ENCODE measurements around the gene TTC28. TPM values are rescaled to one million over a fixed set of nuclear protein-coding genes. Genes with fewer than 3 reads are reported as not detected.
"Not testable (repeated sequence)": the region's sequence is repeated elsewhere in the genome, so short reads cannot be mapped to it uniquely, and the experiment has no call there.

The TTC28 gene
- total RNA-seq, 1 donor from 2014 or later, result 10.4 TPM

DNA sequence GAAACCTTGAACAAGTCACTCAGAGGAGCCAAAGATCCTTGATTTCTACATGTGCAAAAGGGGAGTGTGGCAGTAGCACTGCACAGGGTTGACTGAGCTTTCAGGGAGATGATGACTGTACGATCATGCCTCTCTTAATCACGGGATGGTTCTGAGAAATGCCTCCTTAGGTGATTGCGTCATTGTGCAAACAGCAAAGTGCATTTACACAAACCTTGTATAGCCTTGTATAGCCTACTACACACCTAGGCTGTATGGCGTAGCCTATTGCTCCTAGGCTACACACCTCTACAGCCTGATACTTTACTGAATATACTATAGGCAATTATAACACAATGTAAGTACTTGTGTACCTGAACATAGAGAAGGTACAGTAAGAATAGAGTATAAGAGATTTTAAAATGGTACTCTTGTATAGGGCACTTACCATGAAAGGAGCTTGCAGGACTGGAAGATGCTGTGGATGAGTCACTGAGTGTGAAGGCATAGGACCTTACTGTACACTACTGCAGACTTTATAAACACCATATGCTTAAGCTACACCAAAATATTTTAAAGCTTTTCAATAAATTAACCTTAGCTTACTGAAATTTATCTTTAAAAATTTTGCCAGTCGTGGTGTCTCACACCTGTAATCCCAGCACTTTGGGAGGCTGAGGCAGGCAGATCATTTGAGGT, 1.3 kb upstream of the TTC28 start:
- intact Hi-C loops (cut with DNase I), result loop anchor here (2.0 kb wide), 1 partner anchor 62 kb away; the partner anchor contains the start of gene HSCB
- not testable (repeated sequence) for DNase-seq (ENCODE audit: missing footprints); ATAC-seq

DNA sequence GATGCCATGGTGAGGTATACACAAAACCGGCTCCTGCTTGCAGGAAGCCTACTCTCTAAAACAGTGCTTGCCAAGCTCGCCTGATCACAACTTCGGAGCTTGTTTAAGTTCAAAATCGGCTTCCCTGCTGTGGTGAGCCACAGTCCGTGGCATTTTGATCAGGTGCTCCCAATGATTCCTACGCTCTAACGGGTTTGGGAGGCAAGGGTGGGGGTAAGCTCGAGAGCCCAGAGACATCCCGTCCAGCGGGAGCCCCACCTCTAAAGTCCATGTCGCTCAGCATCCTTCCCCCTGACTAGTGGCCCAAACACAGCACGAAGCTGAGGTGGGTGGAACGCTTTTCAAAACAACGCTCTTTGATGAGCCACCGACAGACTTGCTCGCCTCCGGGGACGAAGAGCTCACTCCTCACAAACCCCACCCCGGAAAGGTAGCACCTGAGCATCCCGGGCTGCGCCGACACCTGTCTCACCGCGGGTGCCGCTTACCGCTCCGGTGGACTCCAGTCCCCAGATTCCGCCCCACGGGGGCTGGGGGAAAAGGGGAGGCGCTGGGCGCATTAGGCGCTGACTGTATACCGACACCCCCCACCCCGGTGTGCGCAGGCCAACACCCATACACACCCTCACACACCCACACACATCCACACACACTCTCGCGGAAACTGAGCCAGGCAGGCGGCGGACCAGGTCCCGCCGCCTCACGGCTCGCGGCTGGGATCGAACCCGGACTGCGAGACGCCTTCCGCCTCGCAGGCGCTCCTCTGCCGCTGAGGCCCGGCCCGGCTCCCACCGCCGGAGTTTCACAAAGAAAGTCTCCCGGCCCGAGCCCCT, 646 bp downstream of the TTC28 start:
- intact Hi-C loops (cut with DNase I); ATAC-seq; DNase-seq (ENCODE audit: missing footprints): not testable (repeated sequence)

DNA sequence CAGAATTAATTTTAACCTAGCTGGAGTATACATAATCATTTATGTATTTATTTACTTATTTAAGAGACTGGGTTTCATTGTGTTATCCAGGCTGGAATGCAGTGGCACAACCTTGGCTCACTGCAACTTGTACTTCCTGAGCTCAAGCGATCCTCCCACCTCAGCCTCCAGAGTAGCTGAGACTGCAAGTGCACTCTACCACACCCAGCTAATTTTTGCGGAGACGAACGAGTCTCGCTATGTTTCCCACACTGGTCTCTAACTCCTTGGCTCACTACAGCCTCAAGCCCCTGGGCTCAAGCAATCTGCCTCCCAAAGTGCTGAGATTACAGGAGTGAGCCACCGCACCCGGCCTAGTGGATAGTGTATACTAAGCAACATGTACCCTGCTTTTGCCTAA, 1.5 kb downstream of the TTC28 start:
- DNase-seq (ENCODE audit: missing footprints); intact Hi-C loops (cut with DNase I): not testable (repeated sequence)

DNA sequence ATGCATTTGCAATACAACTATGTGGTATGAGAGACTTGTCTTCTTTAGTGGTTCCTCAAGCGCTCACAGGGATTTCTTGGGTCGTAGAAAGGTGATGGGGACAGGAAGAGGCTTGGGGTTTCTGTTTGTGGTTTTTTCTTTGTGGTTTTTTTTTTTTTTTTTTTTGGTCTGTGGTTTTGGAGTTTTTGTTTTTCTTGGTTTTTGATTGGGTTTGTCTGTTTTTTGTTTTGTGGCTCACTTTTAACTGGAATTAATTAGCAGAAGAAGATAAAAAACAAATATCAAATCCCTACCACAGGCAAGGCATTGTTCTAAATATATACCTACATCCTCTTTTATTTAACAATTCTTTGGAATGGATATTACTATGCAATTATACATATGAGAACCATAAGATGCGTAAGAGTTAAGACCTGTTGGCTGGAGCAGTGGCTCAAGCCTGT, 5.5 kb downstream of the TTC28 start:
- DNase-seq (ENCODE audit: missing footprints), result no peak
- intact Hi-C loops (cut with DNase I), result no loop called here
- no peak for ATAC-seq

More for the DNA sequence above, 1.5 kb downstream of the TTC28 start:
- not testable (repeated sequence) for ATAC-seq

DNA sequence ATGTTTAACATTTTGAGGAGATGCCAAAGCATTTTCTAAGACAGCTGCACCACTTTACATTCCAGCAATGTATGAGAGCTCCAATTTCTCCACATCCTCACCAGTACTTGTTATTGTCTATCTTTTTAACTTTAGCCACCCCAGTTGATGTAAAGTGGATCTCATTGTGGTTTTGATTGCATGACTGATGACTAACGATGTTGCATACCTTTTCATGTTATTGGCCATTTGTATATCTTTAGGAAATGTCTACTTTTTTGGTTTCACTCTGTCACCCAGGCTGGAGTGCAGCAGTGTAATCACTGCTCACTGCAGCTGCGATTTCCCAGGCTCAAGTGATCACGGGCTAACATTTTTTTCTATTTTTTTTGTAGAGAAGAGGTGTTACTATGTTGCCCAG, 8.9 kb downstream of the TTC28 start:
- intact Hi-C loops (cut with DNase I), result no loop called here
- DNase-seq (ENCODE audit: missing footprints) (no peak), ATAC-seq (no peak)

DNA sequence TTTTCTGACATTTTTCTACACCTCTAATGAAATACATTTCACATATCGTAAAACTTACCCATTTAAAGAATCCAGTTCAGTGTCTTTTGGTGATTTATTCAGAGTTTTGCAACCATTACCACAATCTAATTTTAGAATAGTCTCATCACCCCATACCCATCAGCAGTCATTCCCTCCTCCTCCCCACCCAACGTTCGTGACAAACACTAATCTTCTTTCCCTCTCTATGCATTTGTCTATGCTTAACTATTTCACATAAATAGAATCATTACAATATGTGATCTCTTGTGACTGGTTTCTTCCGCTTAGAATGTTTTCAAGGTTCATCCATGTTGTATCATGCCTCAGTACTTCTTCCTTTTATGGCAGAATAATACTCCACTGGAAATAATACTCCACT, 9.5 kb downstream of the TTC28 start:
- ATAC-seq (no peak), DNase-seq (ENCODE audit: missing footprints) (no peak)
- intact Hi-C loops (cut with DNase I), result no loop called here

DNA sequence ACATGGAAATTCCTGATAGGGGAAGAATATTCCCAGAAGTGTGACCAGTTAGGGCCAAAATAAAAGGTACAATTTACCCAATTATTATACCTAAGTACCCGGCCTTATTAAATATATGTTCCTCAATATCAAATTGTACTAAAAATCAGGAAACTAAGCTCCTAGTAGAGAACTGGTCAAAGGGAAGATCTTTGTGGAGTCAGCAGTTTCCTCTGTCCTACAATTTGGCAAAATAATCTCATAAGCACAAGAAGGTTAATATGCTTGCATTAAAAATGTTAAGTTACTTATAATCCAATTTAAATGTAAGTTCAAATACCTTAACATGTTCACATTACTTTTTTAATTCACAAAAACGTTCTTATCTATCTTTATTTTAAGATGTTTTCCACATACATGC, 10.3 kb downstream of the TTC28 start:
- ATAC-seq, result no peak
- DNase-seq (ENCODE audit: missing footprints), result no peak
- intact Hi-C loops (cut with DNase I), result no loop called here

DNA sequence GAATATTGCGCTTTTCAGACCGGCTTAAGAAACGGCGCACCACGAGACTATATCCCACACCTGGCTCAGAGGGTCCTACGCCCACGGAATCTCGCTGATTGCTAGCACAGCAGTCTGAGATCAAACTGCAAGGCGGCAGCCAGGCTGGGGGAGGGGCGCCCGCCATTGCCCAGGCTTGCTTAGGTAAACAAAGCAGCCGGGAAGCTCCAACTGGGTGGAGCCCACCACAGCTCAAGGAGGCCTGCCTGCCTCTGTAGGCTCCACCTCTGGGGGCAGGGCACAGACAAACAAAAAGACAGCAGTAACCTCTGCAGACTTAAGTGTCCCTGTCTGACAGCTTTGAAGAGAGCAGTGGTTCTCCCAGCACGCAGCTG, 16.1 kb downstream of the TTC28 start:
- ATAC-seq; DNase-seq (ENCODE audit: missing footprints); intact Hi-C loops (cut with DNase I): not testable (repeated sequence)

DNA sequence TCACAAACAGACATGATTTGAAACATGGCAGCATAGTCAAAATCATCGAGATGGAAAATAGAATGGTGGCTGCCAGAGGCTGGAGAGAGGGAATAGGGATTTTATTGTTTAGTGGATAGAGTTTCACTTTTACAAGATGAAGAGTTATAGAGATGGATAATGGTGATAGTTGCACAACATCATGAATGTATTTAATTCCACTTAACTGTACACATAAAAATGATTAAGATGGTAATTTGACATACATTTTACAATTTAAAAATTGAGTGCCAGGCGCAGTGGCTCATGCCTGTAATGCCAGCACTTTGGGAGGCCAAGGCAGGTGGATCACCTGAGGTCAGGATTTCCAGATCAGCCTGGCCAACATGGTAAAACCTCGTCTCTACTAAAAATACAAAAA, 21.2 kb downstream of the TTC28 start:
- intact Hi-C loops (cut with DNase I), result no loop called here
- no peak for DNase-seq (ENCODE audit: missing footprints)
- no peak for ATAC-seq

DNA sequence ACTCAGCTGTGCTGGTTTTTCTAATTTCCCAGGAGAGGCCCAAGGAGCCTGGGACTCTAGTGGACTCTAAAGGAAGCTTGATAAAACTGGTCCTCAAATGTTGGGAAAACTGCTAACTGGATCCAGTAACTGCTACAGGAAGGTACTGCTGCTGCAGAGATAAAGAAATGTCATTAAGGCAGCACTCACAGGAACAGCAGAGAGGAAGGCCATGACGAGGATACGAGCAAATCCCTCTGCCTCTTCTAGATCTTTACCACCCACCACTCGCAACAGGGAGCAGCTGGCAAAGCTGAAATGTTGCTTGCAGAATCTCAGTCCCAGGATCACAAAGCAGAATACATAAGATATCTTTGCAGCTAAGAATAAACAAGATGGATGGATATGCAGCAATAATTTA, 23.5 kb downstream of the TTC28 start:
- DNase-seq (ENCODE audit: missing footprints) (no peak), ATAC-seq (no peak)
- intact Hi-C loops (cut with DNase I), result no loop called here

DNA sequence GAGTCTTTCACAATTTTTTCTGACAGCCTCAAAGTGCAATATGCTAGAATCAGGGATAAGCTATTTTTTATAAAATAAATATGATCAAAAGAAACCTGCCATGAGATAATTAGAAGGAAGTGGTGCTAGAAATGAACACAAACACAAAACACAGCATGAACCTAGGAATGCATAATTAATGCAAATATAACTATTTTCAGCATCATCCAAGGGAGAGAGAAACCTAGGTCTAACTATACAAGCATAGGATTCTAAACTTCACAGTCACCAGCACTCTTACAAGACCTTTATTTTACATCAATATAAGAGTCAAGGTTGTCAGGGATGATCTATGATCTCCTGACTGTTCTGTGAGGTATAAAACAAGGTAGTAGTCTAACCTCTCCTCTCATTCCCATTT, 29.2 kb downstream of the TTC28 start:
- no peak for DNase-seq (ENCODE audit: missing footprints)
- intact Hi-C loops (cut with DNase I), result no loop called here
- ATAC-seq, result no peak

DNA sequence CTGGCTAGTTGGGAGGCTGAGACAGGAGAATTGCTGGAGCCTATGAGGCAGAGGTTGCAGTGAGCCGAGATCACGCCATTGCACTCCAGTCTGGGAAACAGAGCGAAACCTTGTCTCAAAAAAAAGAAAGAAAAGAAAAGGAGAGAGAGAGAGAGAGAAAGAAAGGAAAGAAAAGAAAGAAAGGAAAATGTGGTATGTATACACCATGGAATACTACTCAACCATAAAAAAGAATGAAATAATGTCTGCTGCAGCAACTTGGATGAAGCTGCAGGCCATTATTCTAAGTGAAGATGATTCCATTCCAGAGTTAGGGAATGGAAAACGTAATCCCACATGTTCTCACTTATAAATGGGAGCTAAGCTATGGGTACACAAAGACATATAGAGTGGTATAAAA, 30.8 kb downstream of the TTC28 start:
- no peak for ATAC-seq
- DNase-seq (ENCODE audit: missing footprints), result no peak
- intact Hi-C loops (cut with DNase I), result no loop called here

DNA sequence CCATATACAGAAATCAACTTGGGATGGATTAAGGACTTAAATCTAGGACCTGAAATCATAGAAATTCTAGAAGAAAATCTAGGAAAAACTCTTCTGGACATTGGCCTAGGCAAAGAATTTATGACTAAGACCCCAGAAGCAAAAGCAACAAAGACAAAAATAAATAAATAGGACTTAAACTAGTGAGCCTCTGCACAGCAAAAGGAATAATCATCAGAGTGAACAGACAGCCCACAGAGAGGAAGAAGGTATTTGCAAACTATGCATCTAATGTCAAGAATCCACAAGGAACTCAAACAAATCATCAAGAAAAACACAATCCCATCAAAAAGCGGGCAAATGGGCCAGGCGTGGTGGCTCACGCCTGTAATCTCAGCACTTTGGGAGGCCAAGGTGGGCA, 32.4 kb downstream of the TTC28 start:
- no peak for ATAC-seq
- DNase-seq (ENCODE audit: missing footprints), result no peak
- intact Hi-C loops (cut with DNase I), result no loop called here

DNA sequence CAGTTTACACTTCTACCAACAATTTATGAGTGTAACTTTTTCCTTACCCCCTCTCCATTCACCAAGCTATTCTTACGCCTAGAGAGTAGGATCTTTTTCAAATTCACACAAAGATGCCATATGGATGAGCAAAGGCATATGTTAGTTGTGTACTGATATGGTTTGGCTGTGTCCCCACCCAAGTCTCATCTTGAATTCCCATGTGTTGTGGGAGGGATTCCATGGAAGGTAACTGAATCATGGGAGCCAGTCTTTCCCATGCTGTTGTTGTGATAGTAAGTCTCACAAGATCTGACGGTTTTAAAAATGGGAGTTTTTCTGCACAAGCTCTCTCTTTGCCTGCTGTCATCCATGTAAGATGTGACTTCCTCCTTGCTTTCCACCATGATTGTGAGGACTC, 40.3 kb downstream of the TTC28 start:
- intact Hi-C loops (cut with DNase I), result no loop called here
- DNase-seq (ENCODE audit: missing footprints), result no peak
- ATAC-seq, result no peak

DNA sequence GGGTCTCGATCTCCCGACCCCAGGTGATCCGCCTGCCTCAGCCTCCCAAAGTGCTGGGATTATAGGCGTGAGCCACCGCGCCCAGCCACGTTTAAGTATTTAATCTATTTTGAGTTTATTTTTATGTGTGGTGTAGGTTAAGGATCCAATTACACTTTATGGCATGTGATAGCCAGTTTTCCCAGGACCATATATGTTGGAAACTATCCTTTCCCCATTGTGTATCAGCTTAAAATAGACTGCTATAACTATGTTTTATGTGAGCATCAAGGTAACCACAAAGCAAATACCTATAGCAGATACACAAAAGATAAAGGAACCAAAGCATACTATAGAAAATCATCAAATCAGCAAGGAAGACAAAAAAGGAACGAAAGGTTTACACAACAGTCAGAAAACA, 42.4 kb downstream of the TTC28 start:
- ATAC-seq, result no peak
- no peak for DNase-seq (ENCODE audit: missing footprints)
- intact Hi-C loops (cut with DNase I), result no loop called here

DNA sequence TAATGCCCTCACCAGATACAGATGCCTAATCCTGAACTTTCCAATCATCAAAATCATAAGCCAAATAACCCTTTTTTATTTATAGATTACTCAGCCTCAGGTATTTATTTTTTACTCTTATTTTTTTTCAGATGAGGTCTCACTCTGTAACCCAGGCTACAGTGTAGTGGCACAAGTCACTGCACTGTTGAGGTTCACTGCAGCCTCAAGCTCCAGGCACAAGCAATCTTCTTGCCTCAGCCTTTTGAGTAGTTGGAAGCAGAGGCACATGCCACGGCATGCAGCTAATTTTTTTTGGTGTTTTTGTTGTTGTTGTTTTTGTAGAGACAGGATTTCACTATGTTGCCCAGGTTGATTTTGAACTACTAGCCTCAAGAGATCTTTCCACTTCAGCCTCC, 49.5 kb downstream of the TTC28 start:
- ATAC-seq (no peak), DNase-seq (ENCODE audit: missing footprints) (no peak)
- intact Hi-C loops (cut with DNase I), result no loop called here

DNA sequence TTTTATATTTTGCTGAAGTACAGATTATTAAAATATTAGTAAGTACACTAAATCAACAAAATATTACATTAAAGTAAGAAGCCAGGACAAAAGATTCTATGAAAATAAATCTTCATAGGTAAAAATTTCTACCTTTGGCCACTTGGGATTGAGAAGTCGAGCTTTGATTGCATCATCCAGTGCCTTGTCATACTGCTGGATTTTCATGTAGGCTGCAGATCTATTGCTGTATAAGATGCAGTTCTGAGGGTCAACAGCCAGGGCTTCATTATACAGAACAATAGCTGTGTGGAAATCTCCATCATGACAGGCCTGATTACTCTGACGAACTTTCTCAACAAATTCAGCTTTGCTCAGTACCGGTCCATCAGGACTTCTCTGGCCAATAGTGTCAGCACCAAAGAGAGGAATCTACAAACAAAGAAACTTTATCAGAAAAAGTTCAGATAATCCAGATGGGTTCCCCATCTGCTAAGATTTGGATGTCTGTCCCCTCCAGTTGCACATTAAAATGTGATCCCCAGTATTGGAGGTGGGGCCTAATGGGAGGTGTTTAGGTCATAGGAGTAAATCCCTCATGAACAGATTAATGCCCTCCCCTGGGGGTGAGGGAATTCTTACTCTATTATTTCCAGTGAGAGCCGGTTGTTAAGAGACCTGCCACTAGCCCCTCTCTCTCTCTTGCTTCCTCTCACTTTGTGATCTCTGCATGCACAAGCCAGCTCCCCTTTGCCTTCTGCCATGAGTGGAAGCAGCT, 50.0 kb downstream of the TTC28 start:
- DNase-seq (ENCODE audit: missing footprints) (no peak), ATAC-seq (no peak)
- intact Hi-C loops (cut with DNase I), result no loop called here

DNA sequence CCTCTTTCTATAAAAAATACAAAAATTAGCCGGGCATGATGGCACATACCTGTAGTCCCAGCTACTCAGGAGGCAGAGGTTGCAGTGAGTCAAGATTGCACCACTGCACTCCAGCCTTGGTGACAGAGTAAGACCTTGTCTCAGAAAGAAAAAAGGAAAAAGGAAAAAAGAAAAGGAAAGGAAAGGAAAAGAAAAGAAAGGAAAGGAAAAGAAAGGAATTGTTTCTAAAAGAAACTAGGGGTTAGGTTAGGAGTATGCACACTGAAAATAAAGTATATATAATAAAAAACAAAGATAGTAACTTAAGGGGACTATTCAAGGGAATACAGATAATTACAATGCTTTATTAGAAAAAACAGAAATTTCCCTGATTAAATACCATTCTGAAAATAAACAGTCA, 50.9 kb downstream of the TTC28 start:
- intact Hi-C loops (cut with DNase I), result no loop called here
- ATAC-seq (no peak), DNase-seq (ENCODE audit: missing footprints) (no peak)

DNA sequence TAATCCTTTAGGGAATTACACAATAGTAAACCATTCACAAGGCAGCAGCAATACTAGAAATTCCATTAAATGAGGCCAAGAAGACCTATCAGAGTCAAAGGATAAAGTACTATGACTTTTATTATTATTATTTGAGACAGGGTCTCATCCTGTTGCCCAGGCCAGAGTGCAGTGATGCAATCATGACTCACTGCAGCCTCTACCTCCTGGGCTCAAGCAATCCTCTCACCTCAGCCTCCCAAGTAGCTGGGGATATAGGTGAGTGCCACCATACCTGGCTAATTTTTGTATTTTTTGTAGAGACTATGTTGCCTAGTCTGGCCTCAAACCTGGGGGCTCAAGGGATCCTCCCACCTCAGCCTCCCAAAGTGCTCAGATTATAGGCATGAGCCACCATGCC, 51.8 kb downstream of the TTC28 start:
- intact Hi-C loops (cut with DNase I), result no loop called here
- no peak for DNase-seq (ENCODE audit: missing footprints)
- ATAC-seq, result no peak

Measured in Right ventricle myocardium inferior (tissue), 1 donor.